ENCODE measurements around the gene OR2T5.
"Not testable (repeated sequence)": the region's sequence is repeated elsewhere in the genome, so short reads cannot be mapped to it uniquely, and the experiment has no call there.

The OR2T5 gene

GRCh38 chr1:248488289-248488688 is at the start of gene OR2T5:
Gene OR2T5, plus strand, starts transcription at chr1:248488589. Its CDS starts 0 bp downstream, at chr1:248488589.
- DNase-seq, result not testable (repeated sequence)

GRCh38 chr1:248438668-248439067 is 49.7 kb upstream of the OR2T5 start:
- DNase-seq, result not testable (repeated sequence)

GRCh38 chr1:248439283-248439682 is 49.1 kb upstream of the OR2T5 start:
- not testable (repeated sequence) for DNase-seq

GRCh38 chr1:248442500-248443277 is 45.7 kb upstream of the OR2T5 start:
- DNase-seq, result not testable (repeated sequence)

GRCh38 chr1:248444603-248445002 is 43.8 kb upstream of the OR2T5 start:
- DNase-seq, result not testable (repeated sequence)

GRCh38 chr1:248445399-248445798 is 43.0 kb upstream of the OR2T5 start, which contains the start of gene OR2T2:
Gene OR2T2, plus strand, starts transcription at chr1:248445637. Its CDS starts 7,161 bp downstream, at chr1:248452798.
- not testable (repeated sequence) for DNase-seq

GRCh38 chr1:248448409-248449074 is 39.8 kb upstream of the OR2T5 start:
- DNase-seq, result not testable (repeated sequence)

GRCh38 chr1:248449821-248450465 is 38.4 kb upstream of the OR2T5 start:
- DNase-seq, result not testable (repeated sequence)

- DNase-seq, result not testable (repeated sequence)
Observed at GRCh38 chr1:248450466-248451145, 37.8 kb upstream of the OR2T5 start.

GRCh38 chr1:248453619-248454018 is 34.8 kb upstream of the OR2T5 start:
- DNase-seq, result not testable (repeated sequence)

GRCh38 chr1:248455045-248455444 is 33.3 kb upstream of the OR2T5 start:
- not testable (repeated sequence) for DNase-seq

GRCh38 chr1:248456635-248457034 is 31.8 kb upstream of the OR2T5 start:
- DNase-seq, result not testable (repeated sequence)

- not testable (repeated sequence) for DNase-seq
Observed at GRCh38 chr1:248459117-248459516, 29.3 kb upstream of the OR2T5 start.

- no peak for DNase-seq
Observed at GRCh38 chr1:248471154-248471553, 17.2 kb upstream of the OR2T5 start.

GRCh38 chr1:248472111-248472510 is 16.3 kb upstream of the OR2T5 start:
- DNase-seq, result not testable (repeated sequence)

GRCh38 chr1:248473051-248473450 is 15.3 kb upstream of the OR2T5 start, which contains the start of gene OR2T3:
Gene OR2T3, plus strand, starts transcription at chr1:248473351. Its CDS starts 0 bp downstream, at chr1:248473351.
- DNase-seq, result not testable (repeated sequence)

- not testable (repeated sequence) for DNase-seq
Observed at GRCh38 chr1:248475660-248476059, 12.7 kb upstream of the OR2T5 start.

- DNase-seq, result not testable (repeated sequence)
Observed at GRCh38 chr1:248481686-248482579, 6.5 kb upstream of the OR2T5 start.

- not testable (repeated sequence) for DNase-seq
Observed at GRCh38 chr1:248496661-248497060, 8.3 kb downstream of the OR2T5 start.

GRCh38 chr1:248500305-248501035 is 12.1 kb downstream of the OR2T5 start:
- not testable (repeated sequence) for DNase-seq

GRCh38 chr1:248507773-248508172 is 19.4 kb downstream of the OR2T5 start, which contains the start of gene OR2G6:
Gene OR2G6, plus strand, starts transcription at chr1:248508073. Its CDS starts 13,574 bp downstream, at chr1:248521647.
- not testable (repeated sequence) for DNase-seq
